ENCODE measurements around the gene PCDHB15.
"Not testable (repeated sequence)": the region's sequence is repeated elsewhere in the genome, so short reads cannot be mapped to it uniquely, and the experiment has no call there.

Gene PCDHB15

GRCh38 chr5:141215504-141215903 is 29.7 kb upstream of the PCDHB15 start:
- not testable (repeated sequence) for H3K4me1 ChIP-seq (ENCODE audit: control insufficient read depth in 1 of 2, insufficient read depth in 2 of 2, low read length in 2 of 2); H3K27ac ChIP-seq (ENCODE audit: low read depth, low read length); H3K4me3 ChIP-seq (ENCODE audit: low read depth in 1 of 2, low read length in 2 of 2); H3K27me3 ChIP-seq (ENCODE audit: control insufficient read depth in 1 of 2, insufficient read depth in 2 of 2, low read length in 2 of 2); H3K36me3 ChIP-seq (ENCODE audit: control insufficient read depth in 1 of 2, insufficient read depth in 2 of 2, low read length in 2 of 2); H3K9ac ChIP-seq (ENCODE audit: low read depth in 1 of 2, low read length in 2 of 2)
- H3K9me3 ChIP-seq (ENCODE audit: control insufficient read depth in 1 of 2, low read length in 2 of 2), result peaks cover 8 to 17% of the 10 kb centered on the region in 2 donors

GRCh38 chr5:141216035-141216434 is 29.2 kb upstream of the PCDHB15 start:
- not testable (repeated sequence) for H3K36me3 ChIP-seq (ENCODE audit: control insufficient read depth in 1 of 2, insufficient read depth in 2 of 2, low read length in 2 of 2); H3K27me3 ChIP-seq (ENCODE audit: control insufficient read depth in 1 of 2, insufficient read depth in 2 of 2, low read length in 2 of 2); H3K4me1 ChIP-seq (ENCODE audit: control insufficient read depth in 1 of 2, insufficient read depth in 2 of 2, low read length in 2 of 2); H3K4me3 ChIP-seq (ENCODE audit: low read depth in 1 of 2, low read length in 2 of 2); H3K9ac ChIP-seq (ENCODE audit: low read depth in 1 of 2, low read length in 2 of 2); H3K27ac ChIP-seq (ENCODE audit: low read depth, low read length)
- H3K9me3 ChIP-seq (ENCODE audit: control insufficient read depth in 1 of 2, low read length in 2 of 2), result peaks cover 8 to 17% of the 10 kb centered on the region in 2 donors

GRCh38 chr5:141223112-141223783 is 21.9 kb upstream of the PCDHB15 start, which contains the start of gene PCDHB14:
PCDHB14 (plus strand) TSS chr5:141223343; CDS start chr5:141223506, 163 bp downstream.
- Histone ChIP-seq H3K4me3 (ENCODE audit: low read depth in 1 of 2, low read length in 2 of 2) (peak within 1 kb of the TSS; percentile 14 to 15), H3K27ac (ENCODE audit: low read depth, low read length) (no peak within 1 kb of the TSS), H3K9ac (ENCODE audit: low read depth in 1 of 2, low read length in 2 of 2) (no peak within 1 kb of the TSS), H3K27me3 (ENCODE audit: control insufficient read depth in 1 of 2, insufficient read depth in 2 of 2, low read length in 2 of 2) (no peaks in the 10 kb centered on the region), H3K36me3 (ENCODE audit: control insufficient read depth in 1 of 2, insufficient read depth in 2 of 2, low read length in 2 of 2) (no peaks in the 10 kb centered on the region), H3K4me1 (ENCODE audit: control insufficient read depth in 1 of 2, insufficient read depth in 2 of 2, low read length in 2 of 2) (no peaks in the 10 kb centered on the region), H3K9me3 (ENCODE audit: control insufficient read depth in 1 of 2, low read length in 2 of 2) (peaks cover 8% of the 10 kb centered on the region in 2 donors)

- not testable (repeated sequence) for H3K4me1 ChIP-seq (ENCODE audit: control insufficient read depth in 1 of 2, insufficient read depth in 2 of 2, low read length in 2 of 2); H3K9ac ChIP-seq (ENCODE audit: low read depth in 1 of 2, low read length in 2 of 2); H3K36me3 ChIP-seq (ENCODE audit: control insufficient read depth in 1 of 2, insufficient read depth in 2 of 2, low read length in 2 of 2); H3K27ac ChIP-seq (ENCODE audit: low read depth, low read length); H3K4me3 ChIP-seq (ENCODE audit: low read depth in 1 of 2, low read length in 2 of 2); H3K27me3 ChIP-seq (ENCODE audit: control insufficient read depth in 1 of 2, insufficient read depth in 2 of 2, low read length in 2 of 2)
- peaks cover 10 to 11% of the 10 kb centered on the region in 2 donors for H3K9me3 ChIP-seq (ENCODE audit: control insufficient read depth in 1 of 2, low read length in 2 of 2)
Observed at GRCh38 chr5:141224844-141225243, 20.4 kb upstream of the PCDHB15 start.

GRCh38 chr5:141225421-141225820 is 19.8 kb upstream of the PCDHB15 start:
- not testable (repeated sequence) for H3K27me3 ChIP-seq (ENCODE audit: control insufficient read depth in 1 of 2, insufficient read depth in 2 of 2, low read length in 2 of 2); H3K4me3 ChIP-seq (ENCODE audit: low read depth in 1 of 2, low read length in 2 of 2); H3K36me3 ChIP-seq (ENCODE audit: control insufficient read depth in 1 of 2, insufficient read depth in 2 of 2, low read length in 2 of 2); H3K9ac ChIP-seq (ENCODE audit: low read depth in 1 of 2, low read length in 2 of 2); H3K4me1 ChIP-seq (ENCODE audit: control insufficient read depth in 1 of 2, insufficient read depth in 2 of 2, low read length in 2 of 2); H3K27ac ChIP-seq (ENCODE audit: low read depth, low read length)
- H3K9me3 ChIP-seq (ENCODE audit: control insufficient read depth in 1 of 2, low read length in 2 of 2), result peaks cover 10 to 12% of the 10 kb centered on the region in 2 donors

- H3K4me3 ChIP-seq (ENCODE audit: low read depth in 1 of 2, low read length in 2 of 2), result peak overlapping the region in 1 of 2 donors; percentile 17
Observed at GRCh38 chr5:141234109-141234667, 11.0 kb upstream of the PCDHB15 start.

GRCh38 chr5:141235922-141236321 is 9.3 kb upstream of the PCDHB15 start:
- not testable (repeated sequence) for H3K36me3 ChIP-seq (ENCODE audit: control insufficient read depth in 1 of 2, insufficient read depth in 2 of 2, low read length in 2 of 2); H3K4me1 ChIP-seq (ENCODE audit: control insufficient read depth in 1 of 2, insufficient read depth in 2 of 2, low read length in 2 of 2); H3K9ac ChIP-seq (ENCODE audit: low read depth in 1 of 2, low read length in 2 of 2); H3K27ac ChIP-seq (ENCODE audit: low read depth, low read length); H3K27me3 ChIP-seq (ENCODE audit: control insufficient read depth in 1 of 2, insufficient read depth in 2 of 2, low read length in 2 of 2); H3K4me3 ChIP-seq (ENCODE audit: low read depth in 1 of 2, low read length in 2 of 2)
- H3K9me3 ChIP-seq (ENCODE audit: control insufficient read depth in 1 of 2, low read length in 2 of 2), result peaks cover 30 to 53% of the 10 kb centered on the region in 2 donors

More at GRCh38 chr5:141234109-141234667, 11.0 kb upstream of the PCDHB15 start:
- Histone ChIP-seq H3K27me3 (ENCODE audit: control insufficient read depth in 1 of 2, insufficient read depth in 2 of 2, low read length in 2 of 2) (no peaks in the 10 kb centered on the region), H3K27ac (ENCODE audit: low read depth, low read length) (no peak overlapping the region), H3K9ac (ENCODE audit: low read depth in 1 of 2, low read length in 2 of 2) (no peak overlapping the region), H3K36me3 (ENCODE audit: control insufficient read depth in 1 of 2, insufficient read depth in 2 of 2, low read length in 2 of 2) (no peaks in the 10 kb centered on the region), H3K9me3 (ENCODE audit: control insufficient read depth in 1 of 2, low read length in 2 of 2) (peaks cover 25 to 42% of the 10 kb centered on the region in 2 donors), H3K4me1 (ENCODE audit: control insufficient read depth in 1 of 2, insufficient read depth in 2 of 2, low read length in 2 of 2) (no peaks in the 10 kb centered on the region)

- Histone ChIP-seq H3K27ac (ENCODE audit: low read depth, low read length) (no peak overlapping the region), H3K9ac (ENCODE audit: low read depth in 1 of 2, low read length in 2 of 2) (no peak overlapping the region), H3K36me3 (ENCODE audit: control insufficient read depth in 1 of 2, insufficient read depth in 2 of 2, low read length in 2 of 2) (no peaks in the 10 kb centered on the region), H3K9me3 (ENCODE audit: control insufficient read depth in 1 of 2, low read length in 2 of 2) (peaks cover 33 to 51% of the 10 kb centered on the region in 2 donors), H3K4me3 (ENCODE audit: low read depth in 1 of 2, low read length in 2 of 2) (no peak overlapping the region), H3K4me1 (ENCODE audit: control insufficient read depth in 1 of 2, insufficient read depth in 2 of 2, low read length in 2 of 2) (no peaks in the 10 kb centered on the region), H3K27me3 (ENCODE audit: control insufficient read depth in 1 of 2, insufficient read depth in 2 of 2, low read length in 2 of 2) (no peaks in the 10 kb centered on the region)
Observed at GRCh38 chr5:141236516-141237313, 8.5 kb upstream of the PCDHB15 start.

- Histone ChIP-seq H3K9me3 (ENCODE audit: control insufficient read depth in 1 of 2, low read length in 2 of 2) (peaks cover 45 to 64% of the 10 kb centered on the region in 2 donors), H3K27ac (ENCODE audit: low read depth, low read length) (no peak overlapping the region), H3K36me3 (ENCODE audit: control insufficient read depth in 1 of 2, insufficient read depth in 2 of 2, low read length in 2 of 2) (no peaks in the 10 kb centered on the region), H3K4me3 (ENCODE audit: low read depth in 1 of 2, low read length in 2 of 2) (no peak overlapping the region), H3K9ac (ENCODE audit: low read depth in 1 of 2, low read length in 2 of 2) (no peak overlapping the region), H3K27me3 (ENCODE audit: control insufficient read depth in 1 of 2, insufficient read depth in 2 of 2, low read length in 2 of 2) (no peaks in the 10 kb centered on the region), H3K4me1 (ENCODE audit: control insufficient read depth in 1 of 2, insufficient read depth in 2 of 2, low read length in 2 of 2) (no peaks in the 10 kb centered on the region)
Observed at GRCh38 chr5:141241496-141241895, 3.7 kb upstream of the PCDHB15 start.

- H3K4me1 ChIP-seq (ENCODE audit: control insufficient read depth in 1 of 2, insufficient read depth in 2 of 2, low read length in 2 of 2); H3K36me3 ChIP-seq (ENCODE audit: control insufficient read depth in 1 of 2, insufficient read depth in 2 of 2, low read length in 2 of 2); H3K9ac ChIP-seq (ENCODE audit: low read depth in 1 of 2, low read length in 2 of 2); H3K27me3 ChIP-seq (ENCODE audit: control insufficient read depth in 1 of 2, insufficient read depth in 2 of 2, low read length in 2 of 2); H3K4me3 ChIP-seq (ENCODE audit: low read depth in 1 of 2, low read length in 2 of 2); H3K27ac ChIP-seq (ENCODE audit: low read depth, low read length): not testable (repeated sequence)
- H3K9me3 ChIP-seq (ENCODE audit: control insufficient read depth in 1 of 2, low read length in 2 of 2), result peaks cover 54 to 69% of the 10 kb centered on the region in 2 donors
Observed at GRCh38 chr5:141246971-141247370, 1.8 kb downstream of the PCDHB15 start.

Data from duodenal mucosa (tissue), 2 donors.